NCI-H1105 treated with DMSO at 0.1 percent for 48 hours (cell line): ENCODE results near the gene PHLDB1.
"Not testable (repeated sequence)": the region's sequence is repeated elsewhere in the genome, so short reads cannot be mapped to it uniquely, and the experiment has no call there.

Source experiments
- DNase-seq: peaks from one replicate; lab custom pipeline; 2025; lab: John Stamatoyannopoulos, UW

Gene PHLDB1

GRCh38 chr11:118659314-118659952 lies 52.0 kb downstream of the PHLDB1 start:
- peak; percentile 94 for DNase-seq

GRCh38 chr11:118659953-118660680 lies 52.7 kb downstream of the PHLDB1 start:
- DNase-seq: no peak

- peak; percentile 66 for DNase-seq
These were observed 53.4 kb downstream of the PHLDB1 start for GRCh38 chr11:118660681-118661424.

GRCh38 chr11:118661425-118662301 lies 54.2 kb downstream of the PHLDB1 start:
- DNase-seq: no peak

GRCh38 chr11:118662401-118663271 lies 55.2 kb downstream of the PHLDB1 start:
- DNase-seq: no peak

GRCh38 chr11:118663381-118663780 lies 56.0 kb downstream of the PHLDB1 start:
- DNase-seq: no peak

- DNase-seq: no peak
These were observed 56.5 kb downstream of the PHLDB1 start for GRCh38 chr11:118663902-118664301.

GRCh38 chr11:118666371-118666770 lies 59.0 kb downstream of the PHLDB1 start:
- DNase-seq: no peak

- no peak for DNase-seq
These were observed 62.6 kb downstream of the PHLDB1 start for GRCh38 chr11:118670063-118670462.

GRCh38 chr11:118671254-118671653 lies 63.8 kb downstream of the PHLDB1 start:
- DNase-seq: no peak

- no peak for DNase-seq
These were observed 65.4 kb downstream of the PHLDB1 start for GRCh38 chr11:118672846-118673245.

GRCh38 chr11:118673361-118674081 lies 66.1 kb downstream of the PHLDB1 start:
- no peak for DNase-seq

- DNase-seq: no peak
These were observed 66.6 kb downstream of the PHLDB1 start for GRCh38 chr11:118674082-118674435.

- DNase-seq: no peak
These were observed 70.6 kb downstream of the PHLDB1 start for GRCh38 chr11:118677977-118678376.

GRCh38 chr11:118678908-118679307 lies 71.5 kb downstream of the PHLDB1 start:
- not testable (repeated sequence) for DNase-seq

GRCh38 chr11:118679483-118679882 lies 72.1 kb downstream of the PHLDB1 start, which contains the start of gene TREH:
Gene TREH, minus strand, starts transcription at chr11:118679650. Its CDS starts 23 bp downstream, at chr11:118679627.
- no peak for DNase-seq

- no peak for DNase-seq
These were observed 75.0 kb downstream of the PHLDB1 start for GRCh38 chr11:118682372-118682771.

- DNase-seq: not testable (repeated sequence)
These were observed 75.5 kb downstream of the PHLDB1 start for GRCh38 chr11:118682939-118683338.

- DNase-seq: no peak
These were observed 76.8 kb downstream of the PHLDB1 start for GRCh38 chr11:118684187-118684586.

- DNase-seq: no peak
These were observed 80.5 kb downstream of the PHLDB1 start for GRCh38 chr11:118687906-118688305.
